ENCODE measurements around the gene FLRT1.

The FLRT1 gene

DNA sequence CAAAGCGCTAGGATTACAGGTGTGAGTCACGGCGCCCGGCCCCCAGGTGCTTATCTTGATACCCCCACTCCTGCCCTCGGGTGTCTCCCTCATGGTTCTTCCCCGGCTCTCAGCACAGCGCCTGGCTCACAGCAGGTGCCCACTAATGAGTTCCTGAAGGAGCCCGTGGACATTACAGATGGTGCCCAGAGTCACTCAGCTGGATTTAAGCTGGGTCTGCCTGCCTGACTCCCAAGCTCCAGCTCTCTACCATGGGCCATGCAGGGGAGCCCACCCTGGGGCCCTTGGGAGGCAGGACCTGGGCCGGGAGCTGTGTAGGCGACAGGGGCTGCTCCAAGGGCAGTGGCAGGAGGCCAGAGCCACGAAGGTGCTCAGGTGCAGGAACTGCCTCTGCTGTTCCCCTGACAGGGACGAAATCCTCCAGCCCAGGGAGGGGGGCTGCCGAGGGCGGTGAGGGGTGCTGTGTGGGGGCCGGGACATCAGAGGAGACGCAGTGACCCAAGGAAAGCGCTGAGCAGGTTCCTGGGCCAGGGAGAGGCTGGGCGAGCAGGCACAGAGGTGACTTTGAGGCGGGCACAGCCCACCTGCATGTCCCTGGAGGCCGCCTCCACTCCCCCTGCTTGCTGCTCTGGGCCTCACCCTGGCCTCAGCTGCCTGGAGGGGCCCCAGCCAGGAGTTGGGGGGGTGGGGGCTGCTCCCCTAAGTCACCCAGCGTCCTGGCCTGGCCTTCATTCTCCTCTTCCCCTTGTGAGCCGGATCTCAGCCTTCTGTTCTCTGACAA, 14.6 kb upstream of the FLRT1 start:
- H2AK5ac ChIP-seq (ENCODE audit: low read length), result no peak overlapping the region
- H3K4ac ChIP-seq (ENCODE audit: low read depth, low read length), result no peak overlapping the region
- no peak overlapping the region for H4K8ac ChIP-seq (ENCODE audit: low read depth, low read length)
- H3K23ac ChIP-seq (ENCODE audit: low read length), result no peak overlapping the region
- no peak overlapping the region for H2AFZ ChIP-seq (ENCODE audit: insufficient read depth, low read length, poor library complexity)
- H2BK12ac ChIP-seq (ENCODE audit: low read length), result no peak overlapping the region
- H3K27me3 ChIP-seq (ENCODE audit: insufficient read depth, low read length), result no peaks in the 10 kb centered on the region
- peaks cover 2% of the 10 kb centered on the region for H3K9me3 ChIP-seq (ENCODE audit: insufficient read depth, low read depth, low read length)
- no peak overlapping the region for H3K4me2 ChIP-seq (ENCODE audit: low read length)
- H3K14ac ChIP-seq (ENCODE audit: low read length), result no peak overlapping the region
- H4K12ac ChIP-seq (ENCODE audit: low read depth, low read length), result no peak overlapping the region
- DNase-seq, result no peak
- H3K18ac ChIP-seq (ENCODE audit: low read length), result no peak overlapping the region
- H3K4me1 ChIP-seq (ENCODE audit: control insufficient read depth in 1 of 2, insufficient read depth in 2 of 2, low read length in 2 of 2), result no peaks in the 10 kb centered on the region
- H2BK5ac ChIP-seq (ENCODE audit: low read depth, low read length, poor library complexity), result no peak overlapping the region
- no peak overlapping the region for H3K4me3 ChIP-seq (ENCODE audit: low read depth, low read length)
- no peak overlapping the region for H3K27ac ChIP-seq (ENCODE audit: low read depth, low read length)
- H3K79me1 ChIP-seq (ENCODE audit: low read length), result no peaks in the 10 kb centered on the region
- WGBS (ENCODE audit: extremely low coverage, insufficient coverage, insufficient read length), result no CpG with 5 or more reads among the region's 22 CpGs
- no peak overlapping the region for H4K91ac ChIP-seq (ENCODE audit: low read depth, low read length)
- H3K9ac ChIP-seq (ENCODE audit: low read length), result no peak overlapping the region
- H2BK120ac ChIP-seq (ENCODE audit: insufficient read depth, low read length, poor library complexity), result no peak overlapping the region
- H3K36me3 ChIP-seq (ENCODE audit: control insufficient read depth in 1 of 2, insufficient read depth in 2 of 2, low read length in 2 of 2), result no peaks in the 10 kb centered on the region
- no peaks in the 10 kb centered on the region for H3K79me2 ChIP-seq (ENCODE audit: control insufficient read depth, insufficient read depth, low read length, poor library complexity)

DNA sequence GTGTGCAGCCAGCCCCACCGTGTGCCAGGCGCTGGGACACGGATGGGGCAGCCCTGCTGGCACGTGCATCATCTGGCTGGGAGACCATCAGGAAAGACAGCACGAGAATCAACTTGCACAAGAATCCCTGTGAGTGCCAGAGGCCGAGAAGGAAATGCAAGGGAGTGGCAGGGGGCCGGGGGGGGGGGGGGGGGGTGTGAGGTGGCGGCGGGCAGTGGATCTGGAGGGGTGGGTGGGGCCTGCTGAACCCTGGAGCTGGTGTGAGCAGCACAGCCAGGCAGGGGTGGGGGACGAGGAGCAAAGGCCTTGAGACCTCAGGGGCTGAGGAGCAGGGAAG, 14.0 kb upstream of the FLRT1 start:
- Histone ChIP-seq H3K27ac (ENCODE audit: low read depth, low read length) (no peak overlapping the region), H3K36me3 (ENCODE audit: control insufficient read depth in 1 of 2, insufficient read depth in 2 of 2, low read length in 2 of 2) (no peaks in the 10 kb centered on the region), H3K79me2 (ENCODE audit: control insufficient read depth, insufficient read depth, low read length, poor library complexity) (no peaks in the 10 kb centered on the region), H3K4me1 (ENCODE audit: control insufficient read depth in 1 of 2, insufficient read depth in 2 of 2, low read length in 2 of 2) (no peaks in the 10 kb centered on the region), H3K4me3 (ENCODE audit: low read depth, low read length) (no peak overlapping the region), H3K27me3 (ENCODE audit: insufficient read depth, low read length) (no peaks in the 10 kb centered on the region), H2AK5ac (ENCODE audit: low read length) (no peak overlapping the region), H3K9ac (ENCODE audit: low read length) (no peak overlapping the region), H3K23ac (ENCODE audit: low read length) (no peak overlapping the region), H3K18ac (ENCODE audit: low read length) (no peak overlapping the region), H3K14ac (ENCODE audit: low read length) (no peak overlapping the region), H2BK5ac (ENCODE audit: low read depth, low read length, poor library complexity) (no peak overlapping the region), H2AFZ (ENCODE audit: insufficient read depth, low read length, poor library complexity) (no peak overlapping the region), H4K91ac (ENCODE audit: low read depth, low read length) (no peak overlapping the region), H4K12ac (ENCODE audit: low read depth, low read length) (no peak overlapping the region), H2BK12ac (ENCODE audit: low read length) (no peak overlapping the region), H3K79me1 (ENCODE audit: low read length) (no peaks in the 10 kb centered on the region), H3K4me2 (ENCODE audit: low read length) (no peak overlapping the region), H4K8ac (ENCODE audit: low read depth, low read length) (no peak overlapping the region), H2BK120ac (ENCODE audit: insufficient read depth, low read length, poor library complexity) (no peak overlapping the region), H3K4ac (ENCODE audit: low read depth, low read length) (no peak overlapping the region), H3K9me3 (ENCODE audit: insufficient read depth, low read depth, low read length) (peaks cover 2% of the 10 kb centered on the region)
- no peak for DNase-seq
- no CpG with 5 or more reads among the region's 10 CpGs for WGBS (ENCODE audit: extremely low coverage, insufficient coverage, insufficient read length)

DNA sequence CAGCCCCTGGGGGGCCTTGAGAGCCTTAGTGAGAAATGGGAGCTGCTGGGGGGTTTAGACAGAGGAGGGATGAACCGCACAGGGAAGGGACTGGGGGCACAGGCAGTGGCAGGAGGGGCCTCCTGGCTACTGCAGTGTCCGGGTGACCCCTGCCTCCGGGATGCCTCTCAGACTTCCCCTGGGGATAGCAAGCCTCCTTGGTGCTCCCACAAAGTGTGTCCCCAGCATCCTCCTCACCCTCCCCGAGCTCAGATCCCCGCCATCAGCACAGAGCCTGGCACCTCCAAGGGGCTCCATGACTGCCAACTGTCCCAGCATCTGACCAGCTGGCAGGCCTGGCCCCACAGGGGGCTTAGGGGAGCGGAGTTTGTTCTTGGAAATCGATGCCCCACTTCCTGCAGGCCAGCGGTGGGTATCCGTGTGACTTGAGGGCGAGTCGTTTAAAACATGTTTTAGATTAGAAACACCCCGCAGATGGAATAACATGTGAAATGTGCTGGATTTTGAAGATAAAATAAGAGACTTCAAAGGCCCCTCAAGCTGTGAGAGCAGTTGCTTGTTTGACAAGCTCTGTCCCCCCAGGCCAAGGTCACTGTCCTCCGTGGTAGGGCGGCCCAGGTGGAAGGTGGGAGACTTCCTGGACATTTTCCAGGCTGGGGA, 13.5 kb upstream of the FLRT1 start:
- no peak overlapping the region for H3K23ac ChIP-seq (ENCODE audit: low read length)
- no peak overlapping the region for H3K4me2 ChIP-seq (ENCODE audit: low read length)
- H3K4ac ChIP-seq (ENCODE audit: low read depth, low read length), result no peak overlapping the region
- H3K27me3 ChIP-seq (ENCODE audit: insufficient read depth, low read length), result no peaks in the 10 kb centered on the region
- peaks cover 2% of the 10 kb centered on the region for H3K9me3 ChIP-seq (ENCODE audit: insufficient read depth, low read depth, low read length)
- H4K12ac ChIP-seq (ENCODE audit: low read depth, low read length), result no peak overlapping the region
- no peak overlapping the region for H2AK5ac ChIP-seq (ENCODE audit: low read length)
- H3K4me3 ChIP-seq (ENCODE audit: low read depth, low read length), result no peak overlapping the region
- H4K91ac ChIP-seq (ENCODE audit: low read depth, low read length), result no peak overlapping the region
- H2BK5ac ChIP-seq (ENCODE audit: low read depth, low read length, poor library complexity), result no peak overlapping the region
- no CpG with 5 or more reads among the region's 14 CpGs for WGBS (ENCODE audit: extremely low coverage, insufficient coverage, insufficient read length)
- no peak for DNase-seq
- H4K8ac ChIP-seq (ENCODE audit: low read depth, low read length), result no peak overlapping the region
- no peak overlapping the region for H2AFZ ChIP-seq (ENCODE audit: insufficient read depth, low read length, poor library complexity)
- no peaks in the 10 kb centered on the region for H3K36me3 ChIP-seq (ENCODE audit: control insufficient read depth in 1 of 2, insufficient read depth in 2 of 2, low read length in 2 of 2)
- H3K79me1 ChIP-seq (ENCODE audit: low read length), result no peaks in the 10 kb centered on the region
- no peak overlapping the region for H3K27ac ChIP-seq (ENCODE audit: low read depth, low read length)
- H2BK12ac ChIP-seq (ENCODE audit: low read length), result no peak overlapping the region
- H2BK120ac ChIP-seq (ENCODE audit: insufficient read depth, low read length, poor library complexity), result no peak overlapping the region
- H3K79me2 ChIP-seq (ENCODE audit: control insufficient read depth, insufficient read depth, low read length, poor library complexity), result no peaks in the 10 kb centered on the region
- no peak overlapping the region for H3K18ac ChIP-seq (ENCODE audit: low read length)
- no peaks in the 10 kb centered on the region for H3K4me1 ChIP-seq (ENCODE audit: control insufficient read depth in 1 of 2, insufficient read depth in 2 of 2, low read length in 2 of 2)
- no peak overlapping the region for H3K9ac ChIP-seq (ENCODE audit: low read length)
- no peak overlapping the region for H3K14ac ChIP-seq (ENCODE audit: low read length)

DNA sequence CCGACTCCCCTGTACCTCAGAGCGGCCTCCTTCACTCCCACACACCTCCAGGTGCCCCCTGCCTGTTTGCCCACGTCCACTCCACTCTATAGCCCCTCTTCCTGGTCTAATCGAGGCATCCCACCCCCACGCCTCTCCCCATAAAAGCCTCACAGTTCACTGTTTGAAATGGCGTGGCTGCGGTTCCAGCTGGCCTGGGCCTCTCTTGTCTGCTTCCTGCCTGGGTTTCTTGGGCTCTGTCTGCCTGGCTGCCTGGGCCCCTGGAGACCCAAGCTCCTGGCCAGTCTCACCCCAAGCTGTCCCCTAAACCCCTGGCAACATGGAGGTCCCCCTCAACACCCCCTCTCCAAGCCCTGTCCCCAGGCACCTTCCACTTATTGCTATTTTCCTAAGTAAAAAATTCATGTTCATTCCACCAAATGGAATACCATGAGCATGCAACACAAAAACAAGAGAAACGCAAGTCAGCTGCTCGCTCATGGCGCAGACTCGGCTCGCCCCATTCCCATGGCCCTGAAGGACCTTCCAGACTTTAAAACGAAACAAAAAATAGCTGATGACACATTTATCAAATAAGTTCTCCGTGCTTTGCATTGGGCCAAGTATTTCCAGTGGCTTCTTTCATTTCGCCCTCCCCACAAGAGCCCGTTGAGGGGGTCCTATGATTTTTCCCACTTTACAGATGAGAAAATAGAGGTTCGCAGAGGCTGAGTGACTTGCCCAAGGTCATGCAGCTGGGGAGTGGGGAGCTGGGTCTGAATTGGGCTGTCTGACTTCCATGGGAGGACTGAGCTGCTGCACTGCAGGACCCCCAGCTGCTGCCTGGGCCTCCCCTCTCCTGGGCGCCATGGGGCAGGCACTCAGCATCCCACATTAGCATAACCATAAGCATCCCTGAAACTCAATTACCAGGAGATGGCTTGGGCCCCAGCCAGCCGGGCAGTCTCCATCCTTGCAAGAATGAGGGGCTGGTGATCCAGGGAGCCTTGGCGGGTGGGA, 11.7 kb upstream of the FLRT1 start:
- no peak overlapping the region for H2AFZ ChIP-seq (ENCODE audit: insufficient read depth, low read length, poor library complexity)

More for the DNA sequence above, 11.7 kb upstream of the FLRT1 start:
- no peak overlapping the region for H3K4me2 ChIP-seq (ENCODE audit: low read length)
- H3K18ac ChIP-seq (ENCODE audit: low read length), result no peak overlapping the region
- H3K4ac ChIP-seq (ENCODE audit: low read depth, low read length), result no peak overlapping the region
- no CpG with 5 or more reads among the region's 20 CpGs for WGBS (ENCODE audit: extremely low coverage, insufficient coverage, insufficient read length)
- H4K8ac ChIP-seq (ENCODE audit: low read depth, low read length), result no peak overlapping the region
- no peak overlapping the region for H3K4me3 ChIP-seq (ENCODE audit: low read depth, low read length)
- no peaks in the 10 kb centered on the region for H3K27me3 ChIP-seq (ENCODE audit: insufficient read depth, low read length)
- H3K4me1 ChIP-seq (ENCODE audit: control insufficient read depth in 1 of 2, insufficient read depth in 2 of 2, low read length in 2 of 2), result peaks cover 0 to 2% of the 10 kb centered on the region in 2 experiments
- no peaks in the 10 kb centered on the region for H3K79me2 ChIP-seq (ENCODE audit: control insufficient read depth, insufficient read depth, low read length, poor library complexity)
- no peak overlapping the region for H2BK120ac ChIP-seq (ENCODE audit: insufficient read depth, low read length, poor library complexity)
- no peak overlapping the region for H2BK12ac ChIP-seq (ENCODE audit: low read length)
- peaks cover 2% of the 10 kb centered on the region for H3K9me3 ChIP-seq (ENCODE audit: insufficient read depth, low read depth, low read length)
- H3K9ac ChIP-seq (ENCODE audit: low read length), result no peak overlapping the region
- DNase-seq, result no peak
- H3K27ac ChIP-seq (ENCODE audit: low read depth, low read length), result no peak overlapping the region
- no peak overlapping the region for H3K14ac ChIP-seq (ENCODE audit: low read length)
- no peak overlapping the region for H4K12ac ChIP-seq (ENCODE audit: low read depth, low read length)
- H2AK5ac ChIP-seq (ENCODE audit: low read length), result no peak overlapping the region
- H4K91ac ChIP-seq (ENCODE audit: low read depth, low read length), result no peak overlapping the region
- no peaks in the 10 kb centered on the region for H3K79me1 ChIP-seq (ENCODE audit: low read length)
- no peak overlapping the region for H3K23ac ChIP-seq (ENCODE audit: low read length)
- no peak overlapping the region for H2BK5ac ChIP-seq (ENCODE audit: low read depth, low read length, poor library complexity)
- H3K36me3 ChIP-seq (ENCODE audit: control insufficient read depth in 1 of 2, insufficient read depth in 2 of 2, low read length in 2 of 2), result no peaks in the 10 kb centered on the region
